SK-MEL-5 (cell line): ENCODE results near the gene C11orf54. TPM values are rescaled to one million over a fixed set of nuclear protein-coding genes. Genes with fewer than 3 reads are reported as not detected.

Experiments
- DNase-seq: peaks from one replicate; pipeline ENCODE4 v3.0.0-alpha.2; 2016; ENCODE audit warnings: low read depth, low spot score
- in situ Hi-C: cut with HindIII; loops from 2 replicates; pipeline ENCODE4 v1.10.0; 2016; ENCODE audit warnings: low sequenced_read_pairs, high pct_unique_total_duplicates, low pct_unique_long_range_greater_than_20kb
- small RNA-seq, 2 experiments: library from RNA; depleted of rRNA; stranded (forward); fragments of <200 nt; gene quantifications; one replicate each; pipeline ENCODE3, GENCODE V24; 2014
- total RNA-seq: library from RNA; depleted of rRNA; stranded (reverse); fragments of >200 nt; shearing (Covaris generic); gene quantifications from 2 replicates; pipeline ENCODE4 v1.2.3, GENCODE V29; 2014; rRNA removed

C11orf54 gene
- total RNA-seq, 1 experiment from 2014 or later, result 24.4 TPM

- in situ Hi-C loops, result no loop called here
- peak; percentile 90 for DNase-seq
Measured at GRCh38 chr11:93784145-93784934, 42.9 kb downstream of the C11orf54 start, which contains the start of gene MED17. MED17 (plus strand) TSS chr11:93784282; CDS start chr11:93784514, 232 bp downstream.

- DNase-seq, result no peak
- in situ Hi-C loops, result no loop called here
Measured at GRCh38 chr11:93784935-93785360, 43.5 kb downstream of the C11orf54 start.

- DNase-seq, result no peak
- in situ Hi-C loops, result no loop called here
Measured at GRCh38 chr11:93791493-93791892, 50.0 kb downstream of the C11orf54 start.

GRCh38 chr11:93796441-93797231, 55.2 kb downstream of the C11orf54 start:
- in situ Hi-C loops, result no loop called here
- DNase-seq, result no peak

GRCh38 chr11:93801366-93801765, 59.9 kb downstream of the C11orf54 start:
- in situ Hi-C loops, result no loop called here
- no peak for DNase-seq

GRCh38 chr11:93804879-93805278, 63.4 kb downstream of the C11orf54 start:
- in situ Hi-C loops, result no loop called here
- no peak for DNase-seq

- no peak for DNase-seq
- in situ Hi-C loops, result no loop called here
Measured at GRCh38 chr11:93807980-93808379, 66.5 kb downstream of the C11orf54 start.

GRCh38 chr11:93813974-93814373, 72.5 kb downstream of the C11orf54 start:
- in situ Hi-C loops, result no loop called here
- DNase-seq, result no peak

Small RNA genes within 50 kb of the gene (small RNA-seq; reads per million reads assigned to genes)
- gene RF00019 (0 reads per million in 2 experiments), gene RF00493 (12.7 to 15.7 reads per million in 2 experiments), gene SCARNA9 (0 to 0.06 reads per million in 2 experiments), gene SNORA1 (0 reads per million in 2 experiments), gene SNORA18 (0 reads per million in 2 experiments), gene SNORA25 (0 reads per million in 2 experiments), gene SNORA32 (0 reads per million in 2 experiments), gene SNORA40 (0 reads per million in 2 experiments), gene SNORA8 (0 reads per million in 2 experiments), gene SNORD5 (0 reads per million in 2 experiments), gene SNORD6 (238 to 1,639 reads per million in 2 experiments)

Other genes starting within 250 kb of the C11orf54 start
- gene SMCO4, start 198.3 kb upstream of the C11orf54 start, total RNA-seq, result 4.8 and 50.7 TPM in 2 replicates
- 12.9 and 15.4 TPM in 2 replicates for gene CEP295, start 80.0 kb upstream of the C11orf54 start, total RNA-seq
- gene TAF1D, start 177 bp upstream of the C11orf54 start, total RNA-seq, result 126 and 128 TPM in 2 replicates
- 23.3 and 29.8 TPM in 2 replicates for gene MED17, start 42.6 kb downstream of the C11orf54 start, total RNA-seq
- not detected in 2 replicates for gene VSTM5, start 108.9 kb downstream of the C11orf54 start, total RNA-seq